Activated T-helper 1 cell treated with Interleukin-2 at 50 U/mL for 16 hours (primary cell): Measurements from ENCODE around the gene PITPNB.

Experiments used
- DNase-seq: peaks from one replicate; pipeline ENCODE4 v3.0.0-alpha.2; 2020; ENCODE audit warnings: low read depth

The PITPNB gene

DNA sequence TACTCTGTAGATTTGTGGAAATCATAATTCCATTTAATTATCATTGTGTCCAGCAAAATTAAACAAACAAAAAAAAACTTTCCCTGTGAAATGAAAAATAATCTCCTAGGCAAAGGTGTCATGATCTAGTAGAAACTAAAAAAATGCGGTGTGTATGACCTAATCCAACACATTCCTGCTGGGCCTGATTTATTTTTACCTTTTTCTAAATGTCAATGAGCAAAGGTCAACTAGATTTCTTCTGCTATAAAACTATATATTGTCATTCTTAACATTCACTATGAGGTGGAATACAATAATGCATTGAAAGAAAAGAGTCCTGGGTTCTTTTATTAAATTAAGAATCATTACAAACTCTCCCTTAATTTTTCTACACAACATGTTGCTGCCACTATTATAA, 60.4 kb downstream of the PITPNB start:
- DNase-seq: no peak

DNA sequence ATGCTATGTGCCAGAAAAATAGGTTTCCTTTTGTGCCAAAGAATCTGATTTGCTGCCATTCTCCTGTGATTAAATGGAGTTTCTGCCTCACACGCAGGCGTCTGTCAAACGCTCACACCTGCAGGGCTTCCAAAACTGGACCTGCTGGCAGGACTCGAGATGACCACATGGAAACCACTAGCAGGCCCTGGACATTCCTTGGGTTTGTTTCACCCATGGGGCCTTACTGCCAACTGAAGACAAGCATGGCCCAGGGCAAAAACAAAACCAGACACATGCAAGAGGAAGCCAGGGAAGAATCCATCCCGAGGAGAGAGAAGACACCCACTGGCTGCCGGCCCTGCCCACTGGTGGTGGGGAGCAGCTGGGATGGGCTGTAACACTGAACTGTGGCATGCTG, 61.6 kb downstream of the PITPNB start:
- DNase-seq: no peak

DNA sequence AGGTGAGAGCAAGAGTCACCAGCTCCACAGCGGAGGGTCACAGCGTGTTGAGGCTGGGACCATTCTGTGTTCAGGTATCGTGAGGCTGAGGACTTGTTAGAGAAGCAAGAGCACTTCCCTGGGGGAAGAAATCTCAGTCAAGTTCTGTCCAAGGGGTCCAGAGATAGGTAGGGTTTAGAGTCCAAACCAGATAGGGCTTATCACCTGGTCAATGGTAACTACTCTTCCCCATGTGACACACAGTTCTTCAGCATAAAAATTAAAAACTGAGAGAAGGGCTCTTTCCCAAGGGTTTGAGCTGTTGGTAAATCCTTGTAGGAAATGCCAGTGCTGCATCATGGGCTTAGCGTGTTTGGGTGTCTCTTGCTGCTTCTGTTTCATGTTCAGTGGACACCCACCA, 62.7 kb downstream of the PITPNB start:
- no peak for DNase-seq

DNA sequence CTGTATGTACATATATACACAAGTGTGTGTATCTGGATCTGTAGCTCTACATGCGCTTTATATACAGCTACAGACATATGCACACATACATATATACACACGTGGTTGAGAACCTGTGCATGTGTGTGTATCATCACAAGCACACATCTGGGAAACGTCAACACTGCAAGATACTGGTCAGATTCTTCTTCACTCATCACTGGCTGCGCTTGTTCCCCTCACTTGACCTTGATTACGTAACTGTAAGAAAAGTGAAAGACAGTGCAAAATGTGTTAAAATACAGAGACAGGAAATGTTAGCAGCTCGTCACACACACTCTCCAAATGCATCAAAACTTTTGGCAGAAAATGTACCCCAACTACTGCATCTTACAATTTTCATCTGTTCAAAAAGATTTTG, 65.6 kb downstream of the PITPNB start:
- DNase-seq: no peak

DNA sequence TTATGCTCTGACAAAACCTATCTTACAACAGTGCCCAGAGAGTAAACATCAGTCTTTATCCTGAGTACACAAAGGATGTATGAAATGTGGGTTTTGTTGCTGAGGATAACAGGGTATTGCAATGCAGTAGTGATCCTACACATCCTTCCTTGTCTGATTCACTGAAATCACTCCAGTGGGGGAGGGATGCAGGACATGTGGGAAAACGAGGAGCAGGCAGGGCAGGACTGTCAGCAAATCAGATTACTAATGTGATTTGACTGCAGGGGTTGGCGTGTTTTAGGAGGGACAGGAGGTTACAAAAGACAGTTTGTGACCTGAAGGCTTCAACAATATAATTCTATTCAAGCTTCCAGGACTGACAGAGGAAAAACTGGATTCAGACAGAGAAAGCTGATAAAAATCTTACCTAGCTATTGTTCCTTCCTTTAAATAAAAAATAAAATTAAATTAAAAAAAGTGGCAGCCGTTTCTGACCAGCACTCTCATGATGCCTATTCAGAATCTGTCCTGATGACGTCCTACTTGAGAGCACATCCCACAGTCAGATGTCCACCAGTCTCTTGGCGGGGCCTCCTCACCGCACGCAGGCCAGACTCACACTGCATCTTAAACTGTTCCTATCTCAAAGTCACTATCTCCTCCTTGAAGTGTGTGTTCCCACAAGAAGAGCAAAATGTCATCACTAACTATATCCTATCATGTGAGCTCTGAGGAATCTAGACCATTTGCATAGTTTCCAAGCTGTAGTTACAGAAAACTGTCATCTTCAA, 66.9 kb downstream of the PITPNB start:
- no peak for DNase-seq

DNA sequence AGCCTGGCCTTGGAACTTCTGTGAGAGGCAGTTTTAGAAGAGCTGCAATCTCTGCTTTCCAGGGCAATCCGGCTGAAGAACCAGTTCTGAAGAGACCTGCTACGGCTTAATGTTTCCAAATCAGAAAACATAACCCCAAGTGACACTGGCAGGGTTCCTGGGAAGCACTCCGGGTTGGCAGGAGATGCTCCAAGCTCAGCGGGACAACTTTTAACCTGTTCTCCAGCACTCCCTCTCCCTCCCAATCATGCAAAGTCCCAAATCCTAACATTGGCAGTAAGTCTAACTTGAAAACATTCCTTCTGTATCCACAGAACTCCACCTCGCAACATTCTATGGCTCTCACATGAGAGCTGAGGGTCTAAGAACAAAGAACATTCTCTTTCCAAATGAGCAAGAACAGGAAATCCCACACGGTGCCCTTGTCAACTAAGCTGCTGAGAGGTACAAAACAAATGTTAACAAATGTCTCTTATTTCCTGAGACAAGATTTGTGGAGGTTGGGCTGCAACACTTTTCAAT, 69.0 kb downstream of the PITPNB start:
- DNase-seq: no peak

DNA sequence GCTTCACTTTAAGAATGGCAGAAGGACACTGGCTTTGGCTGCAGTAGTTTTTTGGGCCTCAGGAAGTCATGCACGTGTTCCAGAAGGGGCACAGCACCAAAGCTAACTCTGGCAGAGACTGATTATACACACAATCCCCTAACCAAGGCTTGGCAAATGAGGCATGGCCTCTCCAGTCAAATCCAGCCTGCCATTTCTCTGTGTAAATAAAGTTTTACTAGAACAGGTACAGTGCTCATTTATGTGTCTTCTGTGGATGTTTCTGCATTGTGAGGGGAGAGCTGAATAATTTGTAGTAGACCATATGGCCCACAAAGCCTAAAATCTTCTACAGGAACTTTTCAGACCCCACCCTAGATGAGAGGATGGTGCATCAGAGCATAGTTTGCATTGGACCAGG, 71.1 kb downstream of the PITPNB start:
- no peak for DNase-seq

DNA sequence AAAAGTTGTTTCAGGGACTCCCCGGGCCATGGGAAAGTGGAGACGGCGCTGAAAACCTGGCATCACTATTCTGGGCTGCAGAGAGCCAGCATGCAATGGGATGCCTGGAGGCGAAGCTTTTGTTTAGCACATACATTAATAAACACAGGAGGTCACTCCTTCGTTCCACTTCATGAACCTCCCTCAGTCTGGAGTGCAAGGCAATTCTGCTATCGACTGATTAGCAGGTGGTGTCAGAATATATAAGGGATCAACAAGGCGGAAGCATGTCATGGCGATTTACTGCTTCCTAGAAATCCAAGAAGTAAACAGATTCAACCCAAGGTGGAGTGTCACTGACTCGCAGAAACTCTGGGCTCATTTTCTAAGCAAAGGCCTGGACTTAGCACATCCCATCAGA, 72.1 kb downstream of the PITPNB start:
- DNase-seq: no peak

DNA sequence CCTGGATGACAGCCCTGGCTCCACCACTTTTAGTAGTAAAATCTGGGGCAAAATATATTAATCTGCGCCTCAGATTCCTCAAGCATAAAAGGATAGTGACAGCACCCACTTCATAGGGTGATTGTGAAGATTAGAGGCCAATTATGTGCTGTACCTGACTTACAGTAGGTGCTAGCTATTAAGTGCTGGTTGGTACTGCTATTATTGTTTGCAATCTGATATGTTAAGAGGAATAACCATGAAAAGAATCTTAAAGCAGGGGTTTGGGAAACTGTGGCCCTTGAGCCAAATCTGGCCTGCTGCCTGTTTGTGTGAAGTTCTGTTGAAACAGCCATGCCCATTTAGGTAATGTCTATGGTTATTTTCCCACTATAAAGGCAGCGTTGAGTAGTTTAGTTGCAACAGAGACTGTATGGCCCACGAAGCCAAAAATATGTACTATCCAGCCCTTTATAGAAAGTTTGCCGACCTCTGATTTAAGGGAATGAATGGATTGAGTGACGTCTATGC, 72.8 kb downstream of the PITPNB start:
- no peak for DNase-seq

DNA sequence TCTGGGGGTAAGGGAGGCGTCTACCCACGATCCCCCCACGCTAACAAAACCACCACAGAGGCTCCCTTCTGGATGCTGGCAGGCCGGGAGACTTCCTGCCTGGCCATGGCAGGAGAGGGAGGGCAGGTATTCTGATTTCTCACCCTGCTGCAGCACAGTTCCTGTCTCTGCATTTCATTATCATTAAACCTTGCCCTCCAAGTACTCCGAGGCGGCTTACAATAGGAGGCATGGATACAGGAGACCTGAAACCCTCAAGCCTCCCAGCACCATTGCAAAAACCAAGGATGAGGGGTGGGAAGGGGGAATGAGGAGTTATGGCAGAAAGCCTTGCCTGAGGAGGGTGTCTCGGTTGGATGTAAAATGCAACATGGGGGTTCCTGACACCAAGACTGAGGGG, 73.4 kb downstream of the PITPNB start:
- no peak for DNase-seq

DNA sequence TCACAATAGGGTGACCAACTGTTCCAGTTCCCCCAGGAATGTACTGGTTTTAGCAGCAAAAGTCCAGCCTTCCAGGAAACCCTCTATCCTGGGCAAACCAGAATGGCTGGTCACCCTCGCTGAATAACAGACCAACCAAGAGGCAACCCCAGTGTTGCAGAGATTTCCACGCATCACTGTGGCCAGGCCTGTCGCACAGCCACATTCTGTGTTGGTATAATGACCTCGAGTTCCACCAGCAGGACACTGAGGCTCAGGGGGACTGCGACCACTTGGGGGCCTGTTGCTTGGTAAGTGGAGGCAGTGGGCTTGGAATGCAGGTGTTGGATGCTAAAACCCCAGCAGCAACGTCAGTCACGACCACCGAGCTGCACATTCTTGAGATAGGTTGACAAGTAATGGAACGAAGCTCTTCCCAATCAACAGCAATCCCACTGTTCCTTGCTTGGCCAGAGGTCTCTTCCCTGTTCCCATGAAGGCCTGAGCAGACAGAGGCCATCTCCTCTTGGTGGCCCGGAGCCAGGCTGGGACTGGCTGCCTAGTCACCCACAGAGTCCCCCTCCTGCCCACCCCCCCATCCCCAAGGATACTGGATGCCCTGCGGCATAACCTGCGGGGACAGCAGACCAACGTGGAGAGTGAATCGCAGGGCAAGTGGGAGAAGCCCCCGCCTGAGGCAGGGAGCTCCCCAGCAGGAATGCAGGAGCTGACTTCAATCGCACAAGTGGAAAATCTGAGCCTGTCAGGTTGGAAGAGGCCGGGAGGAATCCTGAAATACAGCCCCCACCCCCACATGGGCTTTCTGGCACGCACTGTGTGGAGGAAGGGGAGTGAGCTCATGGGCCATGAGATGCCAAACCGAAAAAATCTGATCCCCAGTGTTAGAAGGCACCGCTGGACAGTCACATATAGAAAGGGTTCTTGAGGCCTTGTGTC, 74.1 kb downstream of the PITPNB start:
- DNase-seq: no peak

DNA sequence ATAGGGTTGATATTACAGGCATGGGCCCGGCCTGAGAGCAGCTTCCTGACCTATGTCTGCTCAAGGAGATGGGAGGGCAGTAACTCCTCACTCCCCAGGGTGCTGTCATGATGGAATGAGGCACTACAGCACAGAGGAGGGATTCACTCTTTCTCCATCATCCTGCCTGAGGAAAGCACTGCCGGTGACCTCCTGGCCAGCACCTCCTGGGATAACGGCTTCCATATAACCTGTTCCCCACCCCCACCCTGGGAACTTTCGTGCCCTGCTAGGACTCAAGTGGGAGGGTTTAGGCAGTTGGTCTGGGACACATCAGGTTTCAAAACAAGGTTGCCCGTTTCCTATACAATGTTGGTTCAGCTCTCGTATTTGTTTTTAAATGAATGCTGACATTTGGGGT, 74.8 kb downstream of the PITPNB start:
- DNase-seq: no peak

DNA sequence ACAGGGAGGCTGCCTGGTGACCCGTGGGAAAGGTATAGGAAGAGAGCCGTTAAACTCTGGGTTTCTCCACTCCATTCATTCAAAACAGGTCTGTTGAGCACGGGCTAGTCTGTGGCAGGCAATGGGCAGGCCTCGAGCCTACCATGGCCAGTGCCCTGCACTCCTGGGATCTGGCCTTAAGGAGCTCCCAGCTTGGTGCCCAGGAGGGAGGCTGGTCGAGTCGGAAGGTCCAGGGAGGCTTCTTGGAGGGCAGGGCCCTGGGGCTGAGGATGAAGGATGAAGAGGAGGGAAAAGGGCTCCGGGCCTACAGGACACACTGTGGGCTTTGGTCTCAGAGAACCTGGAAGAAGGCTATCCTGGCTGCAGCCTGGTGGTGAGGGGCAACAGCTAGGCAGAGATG, 75.6 kb downstream of the PITPNB start:
- no peak for DNase-seq

DNA sequence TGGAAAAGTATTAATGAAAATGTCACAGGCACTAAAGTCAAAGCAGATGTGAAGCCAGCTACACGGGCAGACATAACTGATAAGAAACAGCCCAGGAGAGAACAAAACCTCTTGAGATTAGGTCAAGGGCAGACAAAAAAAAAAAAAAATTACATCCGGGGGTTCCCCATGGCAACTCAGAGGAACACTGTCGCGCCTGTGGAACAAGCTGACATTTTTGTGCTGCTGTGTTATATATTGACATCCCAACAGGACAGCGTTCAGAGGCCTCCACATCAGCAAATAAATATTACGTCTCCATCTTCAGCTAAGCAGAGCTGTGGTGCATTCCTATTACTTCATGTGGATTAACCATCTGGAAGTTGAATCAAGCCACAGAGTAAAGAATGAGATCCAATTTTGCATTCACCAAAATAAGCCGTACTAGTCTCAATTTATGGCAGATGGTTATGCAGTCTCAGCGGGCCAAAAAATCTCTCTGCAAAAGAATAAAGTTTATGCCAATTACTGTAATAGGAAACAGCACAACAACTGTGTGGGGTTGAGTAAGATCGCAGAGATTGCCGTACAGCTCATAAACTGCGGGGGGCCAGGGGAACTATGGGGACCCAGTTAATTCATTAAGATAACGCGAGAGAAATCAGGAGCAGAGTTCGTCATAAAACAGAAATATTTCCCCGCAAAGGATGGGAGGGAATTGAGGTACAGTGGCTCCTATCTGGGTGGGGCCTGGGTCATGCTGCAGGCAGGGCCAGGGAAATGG, 76.2 kb downstream of the PITPNB start:
- no peak for DNase-seq

DNA sequence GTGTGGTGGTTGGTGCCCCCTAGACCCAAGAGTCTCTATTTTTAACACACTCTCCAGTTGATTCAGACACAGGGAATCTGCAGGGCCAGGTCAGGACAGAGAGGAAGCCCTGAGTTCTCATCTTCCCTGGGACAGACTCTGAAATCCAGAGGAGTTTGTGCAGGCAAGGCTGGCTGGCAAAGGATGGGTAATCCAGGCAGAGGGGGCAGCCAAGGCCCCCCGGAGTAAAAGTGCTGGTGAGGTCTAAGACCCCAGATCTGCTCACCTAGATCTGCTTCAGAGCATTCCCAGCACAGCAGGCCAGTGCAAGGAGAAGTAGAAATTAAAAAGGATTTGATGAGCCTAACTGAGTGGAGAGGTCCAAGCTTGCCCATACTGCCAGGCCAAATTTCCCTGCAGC, 76.9 kb downstream of the PITPNB start:
- no peak for DNase-seq

DNA sequence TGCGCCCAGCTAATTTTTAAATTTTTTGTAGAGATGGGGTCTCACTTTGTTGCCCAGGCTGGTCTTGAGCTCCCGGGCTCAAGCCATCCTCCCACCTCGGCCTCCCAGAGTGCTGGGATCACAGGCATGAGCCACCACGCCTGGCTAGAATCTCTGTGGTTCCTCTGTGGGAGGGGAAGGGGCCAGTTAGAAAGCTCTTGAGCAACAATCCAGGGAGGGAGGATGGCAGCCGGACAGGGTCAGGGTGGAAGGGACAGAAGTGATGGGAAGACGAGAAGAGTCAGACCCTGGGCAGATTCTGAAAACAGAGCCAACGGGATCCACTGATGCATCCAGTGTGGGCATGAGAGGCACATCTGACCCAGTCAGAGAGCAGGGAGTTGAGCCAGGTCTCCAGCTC, 78.6 kb downstream of the PITPNB start:
- DNase-seq: no peak

DNA sequence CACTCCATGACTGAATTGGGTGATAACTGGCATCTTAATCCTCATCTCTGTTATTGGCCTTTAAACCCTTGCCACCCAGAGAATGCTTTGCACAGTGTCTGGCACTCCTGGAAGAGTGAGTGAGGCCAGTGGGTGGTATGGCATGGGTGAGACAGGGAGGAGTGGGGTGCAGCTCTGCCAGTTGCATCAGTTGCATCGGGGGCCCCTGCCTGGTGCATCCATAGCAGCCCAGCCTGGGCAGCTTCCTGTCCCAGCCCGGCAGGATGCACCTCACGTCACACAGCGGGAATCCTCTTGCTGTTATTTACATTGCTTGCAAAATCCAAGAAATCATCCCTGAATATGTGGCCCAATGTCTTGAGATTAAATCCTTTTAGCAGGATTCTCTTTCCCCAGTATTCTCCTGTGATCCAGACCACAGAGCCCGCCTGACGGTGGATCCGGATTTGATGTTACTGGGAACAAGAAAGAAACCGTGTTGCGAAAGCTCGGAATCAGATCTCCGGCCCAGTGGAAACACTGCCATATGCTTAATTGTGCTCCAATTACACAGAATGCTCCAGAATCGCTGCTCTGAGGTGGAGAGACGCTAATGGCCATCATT, 79.9 kb downstream of the PITPNB start:
- DNase-seq: no peak

DNA sequence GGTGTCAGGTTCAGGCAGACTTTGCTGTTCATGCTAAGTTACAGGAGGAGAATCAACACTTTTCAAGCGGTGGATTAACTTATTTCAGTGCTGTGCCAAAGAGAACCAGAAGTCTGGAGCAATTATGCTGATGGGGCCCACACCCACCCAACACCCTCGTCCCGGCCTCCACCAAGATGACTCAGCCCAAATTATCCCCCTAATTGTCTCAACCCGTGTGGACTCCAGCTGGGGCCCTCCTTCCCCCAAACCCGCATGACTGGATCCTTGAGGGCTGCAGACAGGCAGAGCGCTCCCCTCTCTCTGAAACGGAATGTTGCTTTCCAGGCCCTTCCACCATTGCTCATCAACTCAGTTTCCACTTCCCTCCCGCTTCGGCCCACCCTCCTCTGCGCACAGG, 82.9 kb downstream of the PITPNB start:
- no peak for DNase-seq

DNA sequence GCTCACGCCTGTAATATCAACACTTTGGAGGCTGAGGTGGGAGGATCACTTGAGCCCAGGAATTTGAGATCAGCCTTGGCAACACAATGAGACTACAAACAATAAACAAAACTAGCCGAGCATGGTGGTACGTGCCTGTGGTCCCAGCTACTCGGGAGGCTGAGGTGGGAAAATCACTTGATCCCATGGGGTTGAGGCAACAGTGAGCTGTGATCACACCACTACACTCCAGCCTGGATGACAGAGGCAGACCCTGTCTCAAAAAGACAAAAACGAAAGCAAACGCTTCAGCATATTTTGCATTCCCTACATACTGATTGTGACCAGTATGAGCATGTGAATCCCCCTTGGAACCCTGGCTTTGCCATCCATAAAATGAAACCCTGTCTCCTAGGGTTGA, 83.6 kb downstream of the PITPNB start:
- DNase-seq: no peak

DNA sequence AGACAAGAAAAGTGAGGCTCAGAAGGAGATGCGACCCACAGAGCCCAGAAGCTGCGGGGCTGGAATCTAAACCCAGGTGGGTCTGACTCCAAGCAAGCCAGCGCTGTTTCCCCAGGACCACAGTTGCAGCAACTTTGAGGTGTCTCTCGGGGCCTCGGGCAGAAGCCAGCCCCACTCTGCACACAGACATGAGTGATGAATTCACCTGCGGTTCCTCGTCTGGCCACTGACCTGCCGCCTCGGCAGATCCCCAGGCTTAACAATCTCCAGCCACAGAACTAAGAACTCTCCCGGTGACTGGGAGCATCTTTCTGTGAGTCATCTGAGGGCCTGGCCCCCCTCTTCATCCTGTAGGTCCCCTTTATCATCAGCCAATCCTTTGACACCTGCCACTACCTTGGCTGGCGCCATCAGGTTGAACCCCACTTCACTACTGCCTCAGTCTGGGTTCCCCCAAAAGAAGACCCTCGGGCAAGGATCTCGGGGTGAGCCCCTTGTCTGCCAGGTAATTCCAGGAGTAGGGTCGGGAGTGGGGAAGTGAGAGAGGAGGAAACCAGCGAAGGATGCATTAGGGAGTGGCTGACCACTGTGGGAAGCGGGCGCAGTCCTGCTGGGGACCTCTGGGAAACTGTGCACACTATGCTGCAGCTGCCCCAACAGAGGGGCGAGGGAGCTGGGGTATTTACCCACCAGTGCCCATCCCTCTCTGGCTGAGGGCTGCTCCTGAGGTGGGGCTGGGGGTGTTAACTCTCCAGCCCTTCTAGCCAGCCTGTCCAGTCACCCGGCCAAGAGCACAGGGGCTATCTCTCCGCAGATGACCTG, 84.5 kb downstream of the PITPNB start:
- DNase-seq: no peak

DNA sequence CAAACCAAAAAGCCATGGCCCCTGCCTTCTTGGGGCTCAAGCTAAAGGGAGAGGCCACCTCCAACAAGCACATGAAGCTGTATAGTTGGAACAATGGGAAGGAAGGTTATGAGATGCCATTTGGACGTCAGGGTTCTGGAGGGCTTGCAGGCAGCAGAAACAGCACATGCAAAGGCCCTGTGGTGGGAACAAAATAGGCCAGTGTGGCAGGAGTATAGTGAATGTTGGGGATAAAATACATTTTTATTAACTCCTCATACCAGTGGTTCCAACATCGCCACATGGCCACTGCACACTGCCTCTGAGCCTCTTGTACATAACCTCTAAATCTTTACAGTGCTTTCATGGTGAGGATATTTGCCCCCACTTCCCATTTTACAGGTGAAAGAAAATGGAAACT, 85.3 kb downstream of the PITPNB start:
- DNase-seq: no peak
